GM12873 (cell line): ENCODE measurements around the gene CUTA.

Experiments used
- CTCF ChIP-seq: IDR thresholded peaks from 2 replicates; pipeline ENCODE4 v1.5.1; 2012; ENCODE audit warnings: low read depth, mild to moderate bottlenecking, moderate library complexity, low read length, control low read depth; ENCODE audit not compliant: insufficient read depth; ENCODE audit errors: missing control alignments

Gene CUTA

DNA sequence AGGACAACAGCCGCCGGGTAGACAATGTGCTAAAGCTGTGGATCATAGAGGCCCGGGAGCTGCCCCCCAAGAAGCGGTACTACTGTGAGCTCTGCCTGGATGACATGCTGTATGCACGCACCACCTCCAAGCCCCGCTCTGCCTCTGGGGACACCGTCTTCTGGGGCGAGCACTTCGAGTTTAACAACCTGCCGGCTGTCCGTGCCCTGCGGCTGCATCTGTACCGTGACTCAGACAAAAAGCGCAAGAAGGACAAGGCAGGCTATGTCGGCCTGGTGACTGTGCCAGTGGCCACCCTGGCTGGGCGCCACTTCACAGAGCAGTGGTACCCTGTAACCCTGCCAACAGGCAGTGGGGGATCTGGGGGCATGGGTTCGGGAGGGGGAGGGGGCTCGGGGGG lies 19.8 kb upstream of the CUTA start:
- TF ChIP-seq CTCF: no peak

GRCh38 chr6:33434961-33435360 lies 17.1 kb upstream of the CUTA start:
- TF ChIP-seq CTCF: no peak

- TF ChIP-seq CTCF: no peak
Measured at GRCh38 chr6:33433544-33434191, 15.8 kb upstream of the CUTA start.

- no peak for TF ChIP-seq CTCF
Measured at GRCh38 chr6:33433001-33433543, 15.2 kb upstream of the CUTA start.

- TF ChIP-seq CTCF: no peak
Measured at GRCh38 chr6:33432546-33432945, 14.6 kb upstream of the CUTA start.

DNA sequence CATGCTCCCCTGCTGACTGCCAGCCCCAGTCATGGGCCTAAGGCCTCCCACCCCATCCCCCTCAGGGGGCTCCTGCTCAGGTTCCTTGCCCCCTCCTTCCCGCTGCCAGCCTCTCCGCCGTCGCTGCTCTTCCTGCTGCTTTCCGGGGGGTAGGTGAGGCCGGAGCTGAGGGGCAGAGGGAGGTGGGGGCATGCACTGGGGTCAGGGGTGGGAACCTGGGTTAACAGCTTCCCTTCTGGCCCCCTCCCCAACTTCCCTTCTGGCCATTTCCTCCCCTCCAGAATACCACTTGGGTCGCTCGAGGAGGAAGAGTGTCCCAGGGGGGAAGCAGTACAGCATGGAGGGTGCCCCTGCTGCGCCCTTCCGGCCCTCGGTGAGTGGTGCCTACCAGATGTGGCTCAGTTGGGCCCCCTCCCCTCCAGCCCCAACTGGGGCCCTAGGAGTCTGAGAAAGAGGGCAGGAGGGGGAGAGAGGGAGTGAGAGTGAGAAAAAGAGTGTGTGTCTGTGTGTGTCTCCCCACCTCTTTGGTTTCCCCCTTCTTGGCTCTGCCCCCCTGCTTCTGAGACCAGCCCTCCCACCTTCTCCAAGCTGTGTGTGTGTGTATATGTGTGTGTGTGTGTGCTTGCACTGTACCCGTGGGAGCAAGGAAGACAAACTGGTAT lies 14.1 kb upstream of the CUTA start:
- TF ChIP-seq CTCF: no peak

DNA sequence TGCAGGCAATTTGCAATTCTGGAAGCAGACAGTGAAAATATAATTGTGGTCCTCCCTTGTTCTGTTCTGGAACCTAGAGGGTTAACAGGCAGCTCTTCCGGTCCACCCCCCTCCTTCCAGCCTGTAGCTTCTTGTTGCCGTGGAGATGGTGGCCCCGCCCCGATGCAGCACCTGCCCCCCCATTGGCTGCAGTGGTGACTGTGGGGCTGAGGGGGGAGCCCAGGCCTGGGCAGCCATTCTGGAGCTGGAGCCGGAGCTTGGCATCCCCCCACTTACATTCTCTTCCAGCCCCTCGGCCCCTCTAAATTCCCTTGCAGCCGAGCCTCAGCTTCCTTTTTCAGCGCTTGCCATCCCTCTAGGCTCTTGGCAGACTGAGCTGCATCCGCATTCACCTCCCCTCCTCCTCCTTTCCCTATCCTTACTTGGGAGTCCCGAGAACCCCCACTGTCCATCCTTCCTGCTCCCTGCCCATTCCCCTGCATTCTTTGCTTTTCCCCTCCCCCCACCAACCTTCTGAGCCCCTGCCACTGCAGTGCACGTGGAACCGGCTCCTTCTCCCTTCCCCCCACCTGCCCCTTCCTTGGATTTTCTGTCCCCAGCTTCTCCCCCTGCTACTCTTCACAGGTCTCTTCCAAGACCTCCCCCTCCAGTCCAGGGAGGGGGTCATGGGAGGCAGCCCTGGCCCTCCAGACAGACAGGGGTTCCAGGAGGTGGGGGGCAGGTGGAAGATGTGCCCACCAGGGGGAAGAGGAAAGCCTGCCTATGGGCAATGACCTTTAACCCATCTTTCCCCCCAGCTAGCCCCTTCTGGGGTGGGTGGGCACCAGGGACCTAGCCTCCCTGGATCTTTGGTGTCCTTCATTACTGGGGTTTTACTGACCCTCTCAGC lies 13.3 kb upstream of the CUTA start:
- peak; percentile 4 for TF ChIP-seq CTCF
